Measurements from ENCODE around the gene NPTN. TPM values are rescaled to one million over a fixed set of nuclear protein-coding genes. Genes with fewer than 3 reads are reported as not detected.

NPTN gene
- total and polyA plus RNA-seq, 2 experiments from 2014 or later = 56.3 to 113 TPM

DNA sequence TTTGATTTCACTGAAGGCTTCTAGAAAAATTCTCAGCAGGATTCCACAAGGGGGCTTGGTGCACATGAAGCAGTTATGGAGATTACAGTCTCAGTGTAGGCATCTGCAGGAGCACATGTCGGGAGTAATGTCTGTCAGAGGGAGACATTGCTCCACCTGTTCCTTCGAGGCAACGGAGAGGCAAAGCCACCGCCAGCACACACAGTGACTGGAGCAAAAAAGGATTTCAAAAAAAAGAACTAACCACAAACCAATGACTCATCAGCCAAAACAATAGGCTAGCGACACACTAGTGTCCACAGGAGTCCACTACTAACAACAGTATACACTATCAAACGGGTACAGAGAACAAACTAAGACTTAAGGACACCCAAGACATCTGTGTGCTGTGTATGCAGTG lies 68.9 kb downstream of the NPTN start (continued):
- TF ChIP-seq ZNF462 (CRISPR knock-in tag; IDR thresholded peaks at IDR 0.05) (no peak), ETS1 (IDR thresholded peaks at IDR 0.05) (no peak), STAT1 (IDR thresholded peaks at IDR 0.05; ENCODE audit: unreplicated experiment) (no peak), JUNB (IDR thresholded peaks at IDR 0.05; ENCODE audit: unreplicated experiment) (no peak), EZH2phosphoT487 (IDR thresholded peaks at IDR 0.05; ENCODE audit: unreplicated experiment) (no peak), ZNF114 (CRISPR knock-in tag; IDR thresholded peaks at IDR 0.05) (no peak)

GRCh38 chr15:73560501-73561117 lies 72.6 kb downstream of the NPTN start:
- Histone ChIP-seq H2AFZ (no peak overlapping the region), H3K4me1 (ENCODE audit: insufficient read depth) (no peaks in the 10 kb centered on the region), H3K9me2 (ENCODE audit: insufficient read depth) (no peaks in the 10 kb centered on the region), H4K20me1 (replicated peaks; ENCODE audit: insufficient read depth) (peaks cover 7% of the 10 kb centered on the region; the same call in 1 of the 2 replicates), H3K4me2 (no peak overlapping the region), H3K27ac (ENCODE audit: low read depth) (no peak overlapping the region), H3K27me3 (ENCODE audit: insufficient read depth) (no peaks in the 10 kb centered on the region), H3K36me3 (ENCODE audit: insufficient read depth) (peaks cover 38% of the 10 kb centered on the region), H3K79me2 (replicated peaks; ENCODE audit: insufficient read depth) (peaks cover 4% of the 10 kb centered on the region; the same call in 1 of the 2 replicates), H3K4me3 (no peak overlapping the region), H3F3A (replicated peaks; ENCODE audit: low read depth) (no peaks in the 10 kb centered on the region)
- Mint-ChIP-seq H3K27me3 (ENCODE audit: insufficient read depth, low read depth, poor library complexity) (peaks cover 2% of the 10 kb centered on the region), H3K36me3 (ENCODE audit: low read depth) (peaks cover 29% of the 10 kb centered on the region), H3K4me3 (no peak overlapping the region), H3K4me1 (peaks cover 14% of the 10 kb centered on the region; the same call in 2 of the 3 replicates), H3K9me3 (no peaks in the 10 kb centered on the region), H3K27ac (no peak overlapping the region; the same call in 1 of the 2 replicates)
- DNase-seq (ENCODE audit: low spot score) (peak; percentile 77), ATAC-seq (peak; percentile 36; the same call in 2 of the 3 replicates)
- peak; percentile 46 to 59 for TF ChIP-seq CTCF (conservative IDR thresholded peaks at IDR 0.05; ENCODE audit: low read depth in 2 of 2)
- TF ChIP-seq ZNF114 (CRISPR knock-in tag; IDR thresholded peaks at IDR 0.05) = no peak
- TF ChIP-seq ETS1 (IDR thresholded peaks at IDR 0.05) = no peak
- no peak for TF ChIP-seq EZH2 (IDR thresholded peaks at IDR 0.05; ENCODE audit: low read depth, unreplicated experiment)
- TF ChIP-seq CREB1 (CRISPR knock-in tag; IDR thresholded peaks at IDR 0.05; ENCODE audit: low read depth) = no peak
- TF ChIP-seq REST (IDR thresholded peaks at IDR 0.05; ENCODE audit: unreplicated experiment) = no peak

Data from GM23338 (cell line).